OCI-LY1 (cell line): Measurements from ENCODE around the gene CPXM2.

ENCODE experiments used
- H2AFZ ChIP-seq: fragments of 200-600 bp; sonication (generic), shearing (Covaris generic); 2 replicates; pipeline ENCODE4 v1.6.0; 2014; ENCODE audit warnings: antibody characterized with exemption, mild to moderate bottlenecking, low read length
- H3F3A ChIP-seq: fragments of 200-600 bp; sonication (generic), shearing (Covaris generic); 2 replicates; pipeline ENCODE4 v1.6.0; 2014; ENCODE audit warnings: mild to moderate bottlenecking, antibody characterized with exemption, low read length, moderate library complexity; ENCODE audit not compliant: insufficient read depth
- H3K27ac ChIP-seq: fragments of 200-600 bp; sonication (generic); 2 replicates; pipeline ENCODE4 v1.5.1; 2014; ENCODE audit warnings: low read length, mixed run types, mild to moderate bottlenecking, low read depth; ENCODE audit not compliant: poor library complexity, severe bottlenecking
- H3K27me3 ChIP-seq: fragments of 200-600 bp; sonication (generic); 2 replicates; pipeline ENCODE4 v1.6.0; 2014; ENCODE audit warnings: antibody characterized with exemption, mild to moderate bottlenecking, low read length, moderate library complexity; ENCODE audit not compliant: insufficient read depth
- H3K36me3 ChIP-seq: fragments of 200-600 bp; sonication (generic); 2 replicates; pipeline ENCODE4 v1.6.1; 2014; ENCODE audit warnings: mild to moderate bottlenecking, antibody characterized with exemption, low read length, moderate library complexity, mixed read lengths; ENCODE audit not compliant: insufficient read depth
- H3K4me1 ChIP-seq: fragments of 200-600 bp; sonication (generic); 2 replicates; pipeline ENCODE4 v1.5.1; 2014; ENCODE audit warnings: mild to moderate bottlenecking, low read length, moderate library complexity; ENCODE audit not compliant: insufficient read depth, severe bottlenecking
- H3K4me2 ChIP-seq: fragments of 200-600 bp; sonication (generic), shearing (Covaris generic); 2 replicates; pipeline ENCODE4 v1.6.1; 2014; ENCODE audit warnings: low read length
- H3K4me3 ChIP-seq: fragments of 200-600 bp; sonication (generic); 2 replicates; pipeline ENCODE4 v1.5.1; 2014; ENCODE audit warnings: low read length, low read depth, mild to moderate bottlenecking, mixed read lengths; ENCODE audit not compliant: poor library complexity, severe bottlenecking
- H3K79me2 ChIP-seq: fragments of 200-600 bp; shearing (Covaris generic); 2 replicates; pipeline ENCODE4 v1.6.1; 2016; ENCODE audit warnings: mixed run types, low read length, mixed read lengths; ENCODE audit not compliant: insufficient read depth
- H3K9ac ChIP-seq: fragments of 200-600 bp; sonication (generic), shearing (Covaris generic); 2 replicates; pipeline ENCODE4 v1.6.1; 2014; ENCODE audit warnings: mild to moderate bottlenecking, low read length, mixed read lengths
- H3K9me2 ChIP-seq: fragments of 200-600 bp; sonication (generic), shearing (Covaris generic); 2 replicates; pipeline ENCODE4 v1.6.1; 2014; ENCODE audit warnings: low read depth, mild to moderate bottlenecking, low read length, mixed read lengths
- H3K9me3 ChIP-seq: fragments of 200-600 bp; shearing (Covaris generic); 2 replicates; pipeline ENCODE4 v1.6.1; 2014; ENCODE audit warnings: low read length, mixed read lengths
- H4K20me1 ChIP-seq: fragments of 200-600 bp; sonication (generic), shearing (Covaris generic); 2 replicates; pipeline ENCODE4 v1.6.0; 2016; ENCODE audit warnings: mild to moderate bottlenecking, low read length; ENCODE audit not compliant: insufficient read depth
- EZH2 ChIP-seq: fragments of 200-600 bp; sonication (generic), shearing (Covaris generic); IDR thresholded peaks from 2 replicates; pipeline ENCODE4 v1.8.0; 2017; ENCODE audit warnings: borderline replicate concordance, mixed run types, mild to moderate bottlenecking, antibody characterized with exemption, low read length, moderate library complexity, mixed read lengths
- TF ChIP-seq, protein P1 (sequence below): fragments of 200-600 bp; sonication (generic), shearing (Covaris generic); IDR thresholded peaks from 2 replicates; pipeline ENCODE4 v1.5.1; 2017; ENCODE audit warnings: mild to moderate bottlenecking, antibody characterized with exemption, low read length, moderate library complexity, mixed read lengths

The CPXM2 gene

DNA sequence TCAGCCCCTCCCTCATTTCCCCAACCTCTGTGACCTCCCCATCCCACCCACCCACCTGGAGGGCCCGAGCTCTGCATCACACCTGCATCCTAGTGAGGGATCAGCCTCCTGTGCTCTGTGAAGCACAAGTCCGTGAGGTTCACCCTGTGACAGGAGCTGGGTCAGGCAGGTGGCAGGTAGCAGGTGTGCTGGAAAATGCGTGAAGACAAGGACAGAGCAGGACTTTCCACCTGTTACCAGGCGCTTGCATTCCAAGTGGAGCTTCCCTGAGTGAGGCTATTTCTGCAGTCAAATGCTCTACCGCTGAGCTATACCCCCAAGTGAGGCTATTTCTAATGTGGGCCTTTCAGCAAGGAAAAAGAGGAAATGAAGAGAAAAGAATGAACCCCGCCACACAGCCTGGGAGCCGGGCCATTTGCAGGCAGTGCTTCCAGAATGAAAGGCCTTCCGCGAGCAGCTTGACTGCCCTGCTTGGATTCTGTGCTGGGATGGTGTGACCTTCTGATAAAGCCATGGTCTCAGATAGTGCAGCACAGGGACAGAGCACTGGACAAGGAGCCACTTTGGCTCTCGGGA is 13.3 kb upstream of the CPXM2 start:
- H4K20me1 ChIP-seq, result no peaks in the 10 kb centered on the region
- H2AFZ ChIP-seq, result no peak overlapping the region
- no peak overlapping the region for H3K9ac ChIP-seq
- no peaks in the 10 kb centered on the region for H3K36me3 ChIP-seq
- no peaks in the 10 kb centered on the region for H3K79me2 ChIP-seq
- H3K9me2 ChIP-seq, result no peaks in the 10 kb centered on the region
- H3K27me3 ChIP-seq, result no peaks in the 10 kb centered on the region; the same call in 1 of the 2 replicates
- no peaks in the 10 kb centered on the region for H3K4me1 ChIP-seq
- peaks cover 2% of the 10 kb centered on the region; the same call in 1 of the 2 replicates for H3K9me3 ChIP-seq
- H3K4me3 ChIP-seq, result no peak overlapping the region
- TF ChIP-seq, protein P1, sequence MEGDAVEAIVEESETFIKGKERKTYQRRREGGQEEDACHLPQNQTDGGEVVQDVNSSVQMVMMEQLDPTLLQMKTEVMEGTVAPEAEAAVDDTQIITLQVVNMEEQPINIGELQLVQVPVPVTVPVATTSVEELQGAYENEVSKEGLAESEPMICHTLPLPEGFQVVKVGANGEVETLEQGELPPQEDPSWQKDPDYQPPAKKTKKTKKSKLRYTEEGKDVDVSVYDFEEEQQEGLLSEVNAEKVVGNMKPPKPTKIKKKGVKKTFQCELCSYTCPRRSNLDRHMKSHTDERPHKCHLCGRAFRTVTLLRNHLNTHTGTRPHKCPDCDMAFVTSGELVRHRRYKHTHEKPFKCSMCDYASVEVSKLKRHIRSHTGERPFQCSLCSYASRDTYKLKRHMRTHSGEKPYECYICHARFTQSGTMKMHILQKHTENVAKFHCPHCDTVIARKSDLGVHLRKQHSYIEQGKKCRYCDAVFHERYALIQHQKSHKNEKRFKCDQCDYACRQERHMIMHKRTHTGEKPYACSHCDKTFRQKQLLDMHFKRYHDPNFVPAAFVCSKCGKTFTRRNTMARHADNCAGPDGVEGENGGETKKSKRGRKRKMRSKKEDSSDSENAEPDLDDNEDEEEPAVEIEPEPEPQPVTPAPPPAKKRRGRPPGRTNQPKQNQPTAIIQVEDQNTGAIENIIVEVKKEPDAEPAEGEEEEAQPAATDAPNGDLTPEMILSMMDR, result no peak
- no peak for TF ChIP-seq EZH2
- H3K27ac ChIP-seq, result no peak overlapping the region
- H3F3A ChIP-seq, result no peaks in the 10 kb centered on the region
- no peak overlapping the region for H3K4me2 ChIP-seq

DNA sequence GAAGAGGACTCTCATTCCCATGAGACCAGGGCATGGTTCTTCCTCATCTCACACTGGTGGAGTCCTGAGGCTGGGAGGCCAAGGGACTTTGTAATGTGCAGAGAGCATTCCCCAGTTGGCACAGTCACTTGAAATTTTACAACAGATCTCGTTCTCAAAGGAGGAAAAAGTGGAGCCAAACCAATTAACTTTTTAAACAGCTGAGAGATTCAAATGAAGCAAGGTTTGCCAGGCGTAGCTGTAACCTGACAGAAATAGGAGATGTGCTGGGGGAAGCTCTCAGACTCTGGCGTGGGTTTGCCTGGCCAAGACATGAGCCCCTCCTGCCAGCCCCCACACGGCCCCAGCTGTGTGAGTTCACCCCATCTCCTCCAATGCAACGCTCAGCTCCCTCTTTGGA is 12.0 kb upstream of the CPXM2 start:
- H3K27me3 ChIP-seq, result no peaks in the 10 kb centered on the region; the same call in 1 of the 2 replicates
- no peak overlapping the region for H3K4me3 ChIP-seq
- H3K9ac ChIP-seq, result no peak overlapping the region
- peaks cover 2% of the 10 kb centered on the region; the same call in 1 of the 2 replicates for H3K9me3 ChIP-seq
- H3K27ac ChIP-seq, result no peak overlapping the region
- no peaks in the 10 kb centered on the region for H4K20me1 ChIP-seq
- TF ChIP-seq, protein P1, result no peak
- TF ChIP-seq EZH2, result no peak
- no peak overlapping the region for H3K4me2 ChIP-seq
- H3F3A ChIP-seq, result no peaks in the 10 kb centered on the region
- no peak overlapping the region for H2AFZ ChIP-seq
- H3K4me1 ChIP-seq, result no peaks in the 10 kb centered on the region
- no peaks in the 10 kb centered on the region for H3K36me3 ChIP-seq
- H3K79me2 ChIP-seq, result no peaks in the 10 kb centered on the region
- H3K9me2 ChIP-seq, result no peaks in the 10 kb centered on the region

DNA sequence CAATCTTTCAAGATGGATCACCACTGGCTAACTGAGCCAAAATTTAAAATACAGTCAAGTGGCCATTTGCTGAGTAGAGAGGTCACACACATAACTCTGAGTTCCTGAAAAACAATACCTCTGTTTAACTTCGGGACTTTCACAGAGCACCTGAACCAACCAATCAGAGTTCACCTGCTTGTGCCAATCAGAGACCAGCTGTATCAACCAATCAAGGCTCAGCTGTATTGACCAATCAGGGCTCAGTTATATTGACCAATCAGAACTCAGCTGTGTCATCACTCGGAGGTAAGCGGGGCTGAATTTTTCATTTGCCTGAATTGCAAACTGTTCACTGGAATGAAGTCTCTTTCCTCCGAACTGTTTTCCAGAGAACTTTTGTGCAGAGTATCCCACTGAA is 10.0 kb upstream of the CPXM2 start:
- Histone ChIP-seq H3K27me3 (no peaks in the 10 kb centered on the region; the same call in 1 of the 2 replicates), H3F3A (no peaks in the 10 kb centered on the region), H3K9ac (no peak overlapping the region), H3K9me3 (peaks cover 2% of the 10 kb centered on the region; the same call in 1 of the 2 replicates), H3K4me3 (no peak overlapping the region), H3K79me2 (no peaks in the 10 kb centered on the region), H3K4me2 (no peak overlapping the region), H3K4me1 (no peaks in the 10 kb centered on the region), H2AFZ (no peak overlapping the region), H4K20me1 (no peaks in the 10 kb centered on the region), H3K9me2 (no peaks in the 10 kb centered on the region), H3K27ac (no peak overlapping the region), H3K36me3 (no peaks in the 10 kb centered on the region)
- TF ChIP-seq EZH2, result no peak
- TF ChIP-seq, protein P1, result no peak
